IgD-negative memory B cell (primary cell): ENCODE results near the gene TBX6. TPM values are rescaled to one million over a fixed set of nuclear protein-coding genes. Genes with fewer than 3 reads are reported as not detected.

ENCODE experiments used
- H3K27ac Mint-ChIP-seq, 3 donors: one replicate each; pipeline ENCODE4 v1.8.0; 2020 to 2022; ENCODE audit warnings: mild to moderate bottlenecking in 3 of 3, mixed read lengths in 3 of 3, moderate library complexity in 1 of 3
- H3K27me3 Mint-ChIP-seq: one replicate; pipeline ENCODE4 v1.8.0; 2021; ENCODE audit warnings: mixed read lengths
- H3K36me3 Mint-ChIP-seq: one replicate; pipeline ENCODE4 v1.8.0; 2020; ENCODE audit warnings: mild to moderate bottlenecking, mixed read lengths
- H3K4me1 Mint-ChIP-seq, 3 donors: one replicate each; pipeline ENCODE4 v1.8.0; 2020 to 2022; ENCODE audit warnings: mixed read lengths in 3 of 3, mild to moderate bottlenecking in 1 of 3
- H3K4me3 Mint-ChIP-seq, 4 donors: one replicate each; pipeline ENCODE4 v1.8.0; 2020 to 2022; ENCODE audit warnings: mild to moderate bottlenecking in 4 of 4, mixed read lengths in 4 of 4, moderate library complexity in 3 of 4
- H3K9me3 Mint-ChIP-seq, 3 donors: one replicate each; pipeline ENCODE4 v1.8.0; 2020 to 2021; ENCODE audit warnings: mixed read lengths in 3 of 3, mild to moderate bottlenecking in 1 of 3
- polyA plus RNA-seq: library from polyadenylated mRNA; unstranded; fragments of 300-500 nt; fragmentation: Illumina TruSeq; gene quantifications from one replicate; pipeline ENCODE4 v1.2.3, GENCODE V29; 2021

TBX6 gene
- polyA plus RNA-seq, 1 donor from 2014 or later, result not detected

DNA sequence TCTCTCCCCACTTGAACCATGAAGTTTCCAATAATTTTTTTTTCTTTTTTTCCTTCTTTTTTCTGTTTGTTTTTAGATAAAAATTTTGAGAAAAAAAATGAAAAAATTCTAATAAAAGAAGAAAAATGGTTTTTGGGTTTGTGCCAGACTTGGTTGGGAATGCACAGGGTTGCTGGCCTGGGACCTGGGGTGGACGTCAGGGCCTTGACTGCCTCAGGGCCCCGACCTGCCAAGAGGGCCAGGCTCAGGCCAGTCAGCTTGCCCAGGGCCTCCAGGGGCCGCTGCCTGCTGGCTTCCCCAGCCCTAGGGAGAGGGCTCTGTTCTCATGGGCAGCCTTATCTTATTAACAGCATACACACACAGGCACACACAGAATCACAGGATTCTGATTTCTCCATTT lies 6.5 kb downstream of the TBX6 start:
- Mint-ChIP-seq H3K4me1 (peaks cover 0 to 18% (median 16%) of the 10 kb centered on the region in 3 donors), H3K9me3 (no peaks in the 10 kb centered on the region), H3K27ac (peak overlapping the region in 1 of 3 donors; percentile 67), H3K36me3 (no peaks in the 10 kb centered on the region), H3K27me3 (no peaks in the 10 kb centered on the region), H3K4me3 (no peak overlapping the region)

DNA sequence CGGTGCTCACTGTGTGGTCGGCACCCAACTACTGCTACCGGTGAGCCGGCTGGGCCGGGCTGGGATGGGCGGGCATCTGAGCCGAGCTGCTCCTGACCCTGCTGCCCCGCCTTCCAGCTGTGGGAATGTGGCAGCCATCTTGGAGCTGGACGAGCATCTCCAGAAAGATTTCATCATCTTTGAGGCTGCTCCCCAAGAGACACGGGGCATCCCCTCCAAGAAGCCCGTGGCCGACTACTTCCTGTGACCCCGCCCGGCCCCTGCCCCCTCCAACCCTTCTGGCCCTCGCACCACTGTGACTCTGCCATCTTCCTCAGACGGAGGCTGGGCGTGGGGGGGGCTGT lies 6.9 kb downstream of the TBX6 start:
- H3K4me3 Mint-ChIP-seq, result no peak overlapping the region
- peaks cover 0 to 13% (median 12%) of the 10 kb centered on the region in 3 donors for H3K4me1 Mint-ChIP-seq
- H3K27ac Mint-ChIP-seq, result no peak overlapping the region
- H3K36me3 Mint-ChIP-seq, result no peaks in the 10 kb centered on the region
- H3K9me3 Mint-ChIP-seq, result no peaks in the 10 kb centered on the region
- H3K27me3 Mint-ChIP-seq, result no peaks in the 10 kb centered on the region

DNA sequence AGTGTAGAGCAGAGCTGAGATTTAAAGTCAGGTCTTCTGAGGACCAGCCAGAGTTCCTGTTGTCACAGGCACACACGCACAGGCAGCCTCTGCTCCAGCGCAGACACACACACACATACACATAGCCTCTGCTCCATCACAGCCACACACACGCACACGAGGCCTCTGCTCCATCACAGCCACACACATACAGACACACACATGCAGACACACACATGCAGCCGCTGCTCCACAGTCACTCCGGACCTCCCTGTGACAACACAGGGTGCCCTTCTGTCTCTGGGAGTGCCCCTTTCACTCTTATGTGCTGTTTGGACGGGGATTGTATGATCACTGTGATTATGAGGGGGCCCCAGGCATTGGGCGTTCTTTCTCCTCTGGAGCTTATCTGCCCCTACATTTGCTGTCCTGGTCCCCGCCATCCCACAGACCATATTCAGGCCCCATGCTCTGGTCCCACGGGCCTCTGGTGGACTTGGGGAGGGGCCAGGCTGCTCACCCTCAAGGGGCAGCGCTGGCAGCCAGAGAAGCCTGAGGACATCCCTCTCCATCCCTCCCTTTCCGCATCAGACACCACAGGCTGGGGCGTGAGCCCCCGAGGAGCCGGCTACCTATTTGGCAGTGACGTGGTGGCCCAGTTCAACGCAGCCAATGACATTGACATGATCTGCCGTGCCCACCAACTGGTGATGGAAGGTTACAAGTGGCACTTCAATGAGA lies 7.5 kb downstream of the TBX6 start:
- no peaks in the 10 kb centered on the region for H3K27me3 Mint-ChIP-seq
- no peaks in the 10 kb centered on the region for H3K9me3 Mint-ChIP-seq
- H3K4me1 Mint-ChIP-seq, result peaks cover 0 to 13% (median 9%) of the 10 kb centered on the region in 3 donors
- peak overlapping the region in 1 of 3 donors; percentile 61 for H3K27ac Mint-ChIP-seq
- H3K36me3 Mint-ChIP-seq, result no peaks in the 10 kb centered on the region
- H3K4me3 Mint-ChIP-seq, result peak overlapping the region in 1 of 4 donors; percentile 30

DNA sequence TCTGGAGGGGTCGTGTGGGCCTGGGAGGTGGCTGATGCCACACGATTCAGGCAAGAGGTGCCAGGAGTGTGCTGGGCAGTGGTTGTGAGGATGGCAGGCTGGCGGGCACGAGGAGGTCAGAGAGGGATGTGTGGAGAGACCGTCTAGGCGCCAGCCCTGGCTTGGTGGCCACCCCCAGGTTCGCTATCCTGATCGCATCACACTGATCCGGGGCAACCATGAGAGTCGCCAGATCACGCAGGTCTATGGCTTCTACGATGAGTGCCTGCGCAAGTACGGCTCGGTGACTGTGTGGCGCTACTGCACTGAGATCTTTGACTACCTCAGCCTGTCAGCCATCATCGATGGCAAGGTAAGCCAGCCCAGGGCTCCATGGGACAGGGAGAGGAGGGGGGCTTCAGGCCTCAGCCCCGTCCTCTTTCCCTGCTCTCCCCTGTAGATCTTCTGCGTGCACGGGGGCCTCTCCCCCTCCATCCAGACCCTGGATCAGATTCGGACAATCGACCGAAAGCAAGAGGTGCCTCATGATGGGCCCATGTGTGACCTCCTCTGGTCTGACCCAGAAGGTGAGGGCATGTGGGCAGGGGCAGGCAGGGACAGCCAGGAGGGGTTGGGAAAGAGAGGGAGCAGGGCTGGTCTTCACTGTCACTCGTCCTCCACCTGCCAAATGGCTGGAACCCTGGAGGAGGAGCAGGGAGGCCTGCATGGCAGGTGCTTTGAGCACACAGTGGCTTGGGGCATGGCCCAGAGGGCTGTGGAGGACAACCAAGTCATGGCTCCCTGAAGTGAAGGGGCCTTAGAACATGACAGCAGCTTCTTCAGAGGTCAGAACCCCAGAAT lies 8.3 kb downstream of the TBX6 start:
- H3K9me3 Mint-ChIP-seq, result no peaks in the 10 kb centered on the region
- H3K36me3 Mint-ChIP-seq, result no peaks in the 10 kb centered on the region
- H3K27me3 Mint-ChIP-seq, result no peaks in the 10 kb centered on the region
- peak overlapping the region in 1 of 4 donors; percentile 30 for H3K4me3 Mint-ChIP-seq
- peaks cover 0 to 17% (median 9%) of the 10 kb centered on the region in 3 donors for H3K4me1 Mint-ChIP-seq
- peak overlapping the region in 1 of 3 donors; percentile 71 for H3K27ac Mint-ChIP-seq

DNA sequence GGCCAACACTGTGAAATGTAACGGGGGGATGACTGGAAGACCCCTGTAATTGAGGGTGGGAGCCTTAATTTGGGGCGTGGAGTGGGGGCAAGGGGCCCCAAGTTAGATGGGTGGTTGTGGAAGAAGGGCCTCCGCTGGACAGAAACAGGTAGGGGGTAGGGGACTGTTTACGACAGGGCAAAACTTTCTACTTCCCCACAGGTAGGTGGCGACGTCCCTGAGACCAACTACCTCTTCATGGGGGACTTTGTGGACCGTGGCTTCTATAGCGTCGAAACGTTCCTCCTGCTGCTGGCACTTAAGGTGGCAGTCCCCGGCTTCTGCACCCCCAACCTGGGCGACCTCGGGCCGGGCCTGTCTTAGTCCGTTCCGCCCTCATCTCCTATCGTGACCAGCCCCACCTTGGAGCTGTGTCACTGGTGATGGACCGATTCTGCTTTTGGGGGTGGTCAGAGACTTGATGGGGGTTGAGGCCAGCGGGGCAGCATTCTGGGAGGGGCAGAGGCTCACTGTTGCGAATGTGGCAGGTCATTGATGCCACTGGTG lies 9.1 kb downstream of the TBX6 start:
- H3K36me3 Mint-ChIP-seq, result no peaks in the 10 kb centered on the region
- peak overlapping the region in 2 of 3 donors; percentile 27 to 71 for H3K27ac Mint-ChIP-seq
- peaks cover 4 to 22% (median 13%) of the 10 kb centered on the region in 3 donors for H3K4me1 Mint-ChIP-seq
- H3K4me3 Mint-ChIP-seq, result peak overlapping the region in 1 of 4 donors; percentile 68
- H3K9me3 Mint-ChIP-seq, result no peaks in the 10 kb centered on the region
- H3K27me3 Mint-ChIP-seq, result no peaks in the 10 kb centered on the region

DNA sequence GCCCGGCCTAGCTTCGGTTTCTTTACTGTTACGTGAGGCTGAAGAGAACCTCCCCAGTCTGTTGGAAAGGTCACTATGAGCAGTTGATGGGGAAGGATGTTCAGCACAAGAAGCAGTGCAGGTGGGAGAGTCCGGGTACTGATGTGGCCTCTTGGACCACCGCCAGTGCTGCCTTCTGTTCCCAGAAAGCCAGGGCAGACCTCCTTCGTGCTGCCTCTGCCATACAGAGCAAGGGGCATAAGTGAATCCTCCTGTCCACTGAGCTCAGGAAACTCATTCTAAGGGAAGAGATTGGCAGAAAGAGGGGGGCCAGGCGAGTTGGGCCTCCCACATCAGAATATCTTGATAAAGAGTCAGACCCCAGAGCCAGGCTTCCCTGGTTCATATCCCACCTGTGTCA lies 12.2 kb downstream of the TBX6 start:
- Mint-ChIP-seq H3K4me3 (peak overlapping the region in 1 of 4 donors; percentile 40), H3K27ac (no peak overlapping the region)

DNA sequence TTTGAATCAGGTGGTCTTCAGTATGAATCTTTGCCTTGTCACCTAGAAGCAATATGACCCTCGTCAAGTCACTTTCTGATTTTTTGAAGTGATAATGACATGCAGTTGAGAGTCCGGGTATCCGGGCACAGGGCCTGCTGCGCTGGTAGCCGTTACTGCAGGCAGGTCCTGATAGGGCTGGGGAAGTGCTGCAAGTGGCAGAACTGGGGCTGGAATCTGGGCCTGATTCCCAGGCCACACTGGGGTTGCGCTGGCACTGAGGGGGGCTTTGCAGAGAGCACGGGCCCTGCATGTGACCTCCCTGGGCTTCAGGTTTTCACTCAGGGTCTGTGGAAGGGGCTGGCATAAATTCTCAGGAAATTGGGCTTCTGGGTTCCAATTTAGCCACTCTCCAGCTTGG lies 13.0 kb downstream of the TBX6 start:
- Mint-ChIP-seq H3K4me1 (peaks cover 23 to 29% (median 29%) of the 10 kb centered on the region in 3 donors), H3K4me3 (peak overlapping the region in 1 of 4 donors; percentile 97), H3K36me3 (peaks cover 2% of the 10 kb centered on the region), H3K27ac (peak overlapping the region in 1 of 3 donors; percentile 92), H3K27me3 (no peaks in the 10 kb centered on the region), H3K9me3 (no peaks in the 10 kb centered on the region)

More for the DNA sequence above, 12.2 kb downstream of the TBX6 start:
- no peaks in the 10 kb centered on the region for H3K9me3 Mint-ChIP-seq
- peaks cover 23 to 29% (median 29%) of the 10 kb centered on the region in 3 donors for H3K4me1 Mint-ChIP-seq
- peaks cover 2% of the 10 kb centered on the region for H3K36me3 Mint-ChIP-seq
- H3K27me3 Mint-ChIP-seq, result no peaks in the 10 kb centered on the region

DNA sequence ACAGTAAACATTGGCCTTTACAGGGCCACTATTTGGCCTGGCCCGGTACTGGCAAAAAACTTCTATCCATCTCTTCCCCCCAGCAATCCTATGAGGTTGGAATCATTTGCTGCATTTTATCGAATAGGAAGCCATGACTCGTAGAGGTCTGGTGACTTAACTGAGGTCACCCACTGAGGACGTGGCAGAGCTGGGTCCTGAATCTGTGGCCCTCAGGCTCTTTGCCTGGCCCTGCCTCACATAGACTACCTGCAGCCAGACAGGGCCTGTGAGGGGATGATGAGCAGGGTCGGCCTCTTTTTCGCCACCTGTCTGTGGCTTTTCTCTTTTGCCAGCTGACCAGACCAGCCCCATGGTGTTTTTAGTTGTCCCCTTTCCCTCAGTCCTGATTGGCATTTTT lies 14.1 kb downstream of the TBX6 start:
- Mint-ChIP-seq H3K36me3 (peaks cover 2% of the 10 kb centered on the region), H3K4me1 (peaks cover 23 to 29% (median 27%) of the 10 kb centered on the region in 3 donors), H3K27ac (peak overlapping the region in 2 of 3 donors; percentile 92 to 96), H3K27me3 (no peaks in the 10 kb centered on the region), H3K9me3 (no peaks in the 10 kb centered on the region), H3K4me3 (peak overlapping the region; percentile 21 to 97 (median 96))

DNA sequence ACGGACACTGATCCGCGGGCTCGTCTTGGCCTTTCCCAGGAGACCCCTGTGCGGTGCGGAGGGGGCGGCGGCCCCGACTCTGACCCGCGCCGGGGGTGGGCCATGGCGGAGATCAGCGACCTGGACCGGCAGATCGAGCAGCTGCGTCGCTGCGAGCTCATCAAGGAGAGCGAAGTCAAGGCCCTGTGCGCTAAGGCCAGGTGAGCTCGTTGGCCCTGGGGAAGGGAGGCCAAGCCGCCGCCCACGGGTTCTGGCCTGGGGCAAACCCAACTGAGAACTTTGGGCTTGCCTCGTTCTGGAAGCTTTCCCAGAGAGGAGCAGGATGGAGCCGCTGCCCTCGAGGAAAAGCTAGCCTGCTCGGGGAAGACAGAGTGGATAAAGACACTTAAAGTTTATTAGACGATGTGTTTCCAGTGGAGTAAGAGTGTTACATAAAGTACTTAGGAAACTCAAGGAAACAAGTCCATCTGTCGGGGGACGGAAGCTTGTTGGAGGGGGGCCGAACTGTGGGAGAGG lies 15.4 kb downstream of the TBX6 start:
- peak overlapping the region; percentile 92 to 98 (median 96) for H3K27ac Mint-ChIP-seq
- H3K36me3 Mint-ChIP-seq, result peaks cover 2% of the 10 kb centered on the region
- H3K27me3 Mint-ChIP-seq, result no peaks in the 10 kb centered on the region
- H3K9me3 Mint-ChIP-seq, result no peaks in the 10 kb centered on the region
- H3K4me3 Mint-ChIP-seq, result peak overlapping the region; percentile 95 to 97 (median 96)
- peaks cover 23 to 29% (median 29%) of the 10 kb centered on the region in 3 donors for H3K4me1 Mint-ChIP-seq

DNA sequence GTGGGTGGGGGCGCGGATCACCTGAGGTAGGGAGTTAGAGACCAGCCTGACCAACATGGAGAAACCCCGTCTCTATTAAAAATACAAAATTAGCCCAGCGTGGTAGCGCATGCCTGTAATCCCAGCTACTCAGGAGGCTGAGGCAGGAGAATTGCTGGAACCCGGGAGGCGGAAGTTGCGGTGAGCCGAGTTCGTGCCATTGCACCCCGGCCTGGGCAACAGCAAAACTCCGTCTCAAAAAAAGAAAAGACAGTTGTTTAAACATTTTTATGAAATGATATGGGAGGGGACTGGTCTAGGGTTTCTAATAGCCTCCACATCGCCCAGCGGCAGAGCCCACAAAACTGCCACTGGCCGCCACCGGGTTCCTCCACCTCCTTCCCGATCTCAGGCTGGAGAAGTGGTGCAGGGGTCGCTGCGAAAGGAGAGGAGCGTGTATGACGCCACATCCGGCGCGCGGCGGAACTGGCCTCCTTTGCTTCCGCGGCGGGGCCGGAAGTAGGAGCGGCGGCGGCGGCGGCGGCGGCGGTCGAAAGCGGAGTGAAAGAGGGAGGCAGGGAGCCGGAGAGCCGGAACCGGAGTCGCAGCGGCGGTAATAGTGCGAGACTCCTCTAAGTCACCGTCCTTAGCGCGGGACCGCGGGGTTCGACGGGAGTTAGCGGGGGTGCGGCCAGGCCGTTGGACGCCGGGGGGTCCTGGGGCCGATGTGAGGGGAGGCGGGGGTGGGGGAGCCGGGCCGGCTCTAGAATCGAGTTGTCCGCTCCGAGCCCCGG lies 16.0 kb downstream of the TBX6 start, which contains the start of gene PPP4C:
TSS of gene PPP4C (plus strand) at position 492 of the 773 bp plus-strand sequence. CDS start 384 bp downstream, outside the sequence.
- no peaks in the 10 kb centered on the region for H3K27me3 Mint-ChIP-seq
- peaks cover 2% of the 10 kb centered on the region for H3K36me3 Mint-ChIP-seq
- no peaks in the 10 kb centered on the region for H3K9me3 Mint-ChIP-seq
- H3K4me1 Mint-ChIP-seq, result peaks cover 23 to 29% (median 29%) of the 10 kb centered on the region in 3 donors
- H3K4me3 Mint-ChIP-seq, result peak within 1 kb of the TSS; percentile 95 to 97 (median 96)
- H3K27ac Mint-ChIP-seq, result peak within 1 kb of the TSS; percentile 92 to 98 (median 96)

DNA sequence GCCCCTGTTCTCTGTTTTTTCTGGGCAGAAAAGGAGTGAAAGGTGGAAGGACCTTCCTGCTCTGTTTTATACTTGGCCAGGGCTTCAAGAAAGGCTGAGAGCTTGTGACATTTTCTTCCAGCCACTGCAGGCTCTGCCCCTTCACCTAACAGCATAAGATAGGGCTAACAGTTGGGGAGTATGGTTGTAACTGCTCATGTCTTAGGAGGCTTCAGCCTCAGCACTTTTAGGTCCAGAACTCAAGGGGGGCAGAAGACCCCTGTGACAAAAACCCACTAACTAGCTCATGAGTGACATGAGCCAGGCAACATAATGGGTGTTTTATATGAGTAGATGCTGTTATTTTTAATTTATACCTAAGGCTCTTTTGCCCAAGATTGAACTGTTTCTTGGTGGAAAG lies 21.2 kb downstream of the TBX6 start:
- Mint-ChIP-seq H3K4me3 (peak overlapping the region in 1 of 4 donors; percentile 69), H3K36me3 (peaks cover 2% of the 10 kb centered on the region), H3K27me3 (no peaks in the 10 kb centered on the region), H3K4me1 (peaks cover 19 to 20% (median 20%) of the 10 kb centered on the region in 3 donors), H3K27ac (peak overlapping the region in 2 of 3 donors; percentile 22 to 67), H3K9me3 (no peaks in the 10 kb centered on the region)

DNA sequence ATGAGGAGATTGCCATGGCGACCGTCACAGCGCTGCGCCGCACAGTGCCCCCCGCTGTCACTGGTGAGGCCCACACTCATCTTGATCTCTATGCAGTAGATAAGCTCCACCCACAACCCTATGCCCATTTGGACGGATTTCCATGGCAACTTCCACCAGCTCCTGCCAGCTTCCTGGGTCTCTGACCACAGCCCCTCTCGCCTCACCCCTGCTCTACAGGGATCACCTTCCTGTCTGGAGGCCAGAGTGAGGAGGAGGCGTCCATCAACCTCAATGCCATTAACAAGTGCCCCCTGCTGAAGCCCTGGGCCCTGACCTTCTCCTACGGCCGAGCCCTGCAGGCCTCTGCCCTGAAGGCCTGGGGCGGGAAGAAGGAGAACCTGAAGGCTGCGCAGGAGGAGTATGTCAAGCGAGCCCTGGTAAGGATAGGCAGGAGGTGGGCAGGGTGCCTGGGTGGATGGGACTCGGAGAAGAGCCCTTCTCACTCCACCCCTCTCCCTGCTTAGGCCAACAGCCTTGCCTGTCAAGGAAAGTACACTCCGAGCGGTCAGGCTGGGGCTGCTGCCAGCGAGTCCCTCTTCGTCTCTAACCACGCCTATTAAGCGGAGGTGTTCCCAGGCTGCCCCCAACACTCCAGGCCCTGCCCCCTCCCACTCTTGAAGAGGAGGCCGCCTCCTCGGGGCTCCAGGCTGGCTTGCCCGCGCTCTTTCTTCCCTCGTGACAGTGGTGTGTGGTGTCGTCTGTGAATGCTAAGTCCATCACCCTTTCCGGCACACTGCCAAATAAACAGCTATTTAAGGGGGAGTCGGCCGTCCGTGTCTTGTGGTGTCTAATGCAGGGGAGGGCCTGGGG lies 21.9 kb downstream of the TBX6 start:
- Mint-ChIP-seq H3K4me1 (peaks cover 16 to 17% (median 16%) of the 10 kb centered on the region in 3 donors), H3K36me3 (peaks cover 2% of the 10 kb centered on the region), H3K9me3 (no peaks in the 10 kb centered on the region), H3K4me3 (peak overlapping the region in 2 of 4 donors; percentile 39 to 69), H3K27me3 (no peaks in the 10 kb centered on the region), H3K27ac (peak overlapping the region; percentile 22 to 67 (median 67))
